LNCAP (cell line): Measurements from ENCODE around the gene PTK7.

ENCODE experiments used
- CTCF ChIP-seq: fragments of 450-650 bp; IDR thresholded peaks from 2 replicates; pipeline ENCODE4 v1.5.1; 2017; ENCODE audit warnings: mild to moderate bottlenecking

The PTK7 gene

GRCh38 chr6:43075670-43076463 lies at the start of gene PTK7:
Gene PTK7, plus strand, starts transcription at chr6:43076314. Its CDS starts 175 bp downstream, at chr6:43076489.
- TF ChIP-seq CTCF: no peak

GRCh38 chr6:43026365-43026764 lies 49.7 kb upstream of the PTK7 start:
- no peak for TF ChIP-seq CTCF

- TF ChIP-seq CTCF: no peak
Measured at GRCh38 chr6:43029120-43029519, 47.0 kb upstream of the PTK7 start.

- TF ChIP-seq CTCF: no peak
Measured at GRCh38 chr6:43032326-43032725, 43.8 kb upstream of the PTK7 start.

- no peak for TF ChIP-seq CTCF
Measured at GRCh38 chr6:43033496-43034189, 42.5 kb upstream of the PTK7 start.

GRCh38 chr6:43034190-43034525 lies 42.0 kb upstream of the PTK7 start:
- no peak for TF ChIP-seq CTCF

GRCh38 chr6:43035495-43036194 lies 40.5 kb upstream of the PTK7 start:
- TF ChIP-seq CTCF: no peak
